Esophagus (tissue), 2 donors: ENCODE results near the gene PPM1E. TPM values are rescaled to one million over a fixed set of nuclear protein-coding genes. Genes with fewer than 3 reads are reported as not detected.
"Not testable (repeated sequence)": the region's sequence is repeated elsewhere in the genome, so short reads cannot be mapped to it uniquely, and the experiment has no call there.

Experiments used
- H3K27ac ChIP-seq, 2 donors: one replicate each; pipeline ENCODE4 v1.5.1; 2013; ENCODE audit warnings: low read depth in 2 of 2, mild to moderate bottlenecking in 2 of 2, inconsistent platforms in 1 of 2, low read length in 1 of 2, moderate library complexity in 1 of 2
- H3K27me3 ChIP-seq, 2 donors: one replicate each; pipeline ENCODE4 v1.6.1; 2013; ENCODE audit warnings: low read length in 2 of 2, control low read depth in 1 of 2, mild to moderate bottlenecking in 1 of 2; ENCODE audit not compliant: insufficient read depth in 2 of 2, control insufficient read depth in 1 of 2
- H3K36me3 ChIP-seq, 2 donors: one replicate each; pipeline ENCODE4 v1.6.1; 2013; ENCODE audit warnings: low read length in 1 of 2; ENCODE audit not compliant: control insufficient read depth in 2 of 2, insufficient read depth in 2 of 2
- H3K4me1 ChIP-seq, 2 donors: one replicate each; pipeline ENCODE4 v1.6.1; 2013; ENCODE audit warnings: low read length in 1 of 2; ENCODE audit not compliant: control insufficient read depth in 2 of 2, insufficient read depth in 2 of 2
- H3K4me3 ChIP-seq, 2 donors: one replicate each; pipeline ENCODE4 v1.5.1; 2013; ENCODE audit warnings: low read length in 2 of 2, mild to moderate bottlenecking in 2 of 2, low read depth in 1 of 2, moderate library complexity in 1 of 2
- H3K9me3 ChIP-seq, 2 donors: one replicate each; pipeline ENCODE4 v1.6.1; 2013; ENCODE audit warnings: mild to moderate bottlenecking in 2 of 2, low read depth in 1 of 2, low read length in 1 of 2, moderate library complexity in 1 of 2; ENCODE audit not compliant: control insufficient read depth in 2 of 2, insufficient read depth in 1 of 2
- WGBS, 2 donors: extraction: QIAGEN DNeasy Blood & Tissue Kit; methylation state at CpG; one replicate each; pipeline ENCODE4 v1.1.7; 2013; 5-methylcytosine and 5-hydroxymethylcytosine counted together
- polyA plus RNA-seq, 2 donors: library from polyadenylated mRNA; stranded (reverse); fragments of 200-250 nt; gene quantifications; one replicate each; pipeline ENCODE4 v1.2.3, GENCODE V29; 2013
- donor health status: healthy with polysubstance abuse.
- donor health status: Bipolar disorder and iron deficiency.

PPM1E gene
- polyA plus RNA-seq, 2 donors, result 0.02 to 0.04 TPM

DNA sequence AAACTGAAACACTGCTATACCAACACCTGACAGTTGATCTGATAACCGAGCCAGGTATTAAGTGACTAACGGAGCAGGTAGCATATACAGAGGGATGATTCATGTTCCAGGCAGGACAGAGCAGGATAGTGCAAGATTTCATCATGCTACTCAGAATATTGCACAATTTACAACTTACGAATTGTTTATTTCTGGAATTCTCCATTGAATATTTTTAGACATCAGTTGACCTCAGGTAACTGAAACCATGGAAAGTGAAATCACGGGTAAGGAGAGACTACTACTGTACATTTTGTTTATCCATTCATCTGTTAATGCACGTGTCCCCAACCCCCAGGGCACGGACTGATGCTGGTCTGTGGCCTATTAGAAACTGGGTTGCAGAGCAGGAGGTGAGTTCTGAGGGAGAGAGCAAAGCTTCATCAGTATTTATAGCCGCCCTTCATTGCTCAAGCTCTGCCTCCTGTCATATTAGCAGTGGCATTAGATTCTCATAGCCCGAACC, 14.5 kb upstream of the PPM1E start:
- Histone ChIP-seq H3K27ac (peak overlapping the region in 1 of 2 donors; percentile 60), H3K9me3 (no peaks in the 10 kb centered on the region), H3K4me3 (no peak overlapping the region), H3K27me3 (no peaks in the 10 kb centered on the region), H3K4me1 (no peaks in the 10 kb centered on the region), H3K36me3 (no peaks in the 10 kb centered on the region)
- WGBS, 2 donors, result 62 to 69% methylated on average over 8 of the region's 8 CpGs

DNA sequence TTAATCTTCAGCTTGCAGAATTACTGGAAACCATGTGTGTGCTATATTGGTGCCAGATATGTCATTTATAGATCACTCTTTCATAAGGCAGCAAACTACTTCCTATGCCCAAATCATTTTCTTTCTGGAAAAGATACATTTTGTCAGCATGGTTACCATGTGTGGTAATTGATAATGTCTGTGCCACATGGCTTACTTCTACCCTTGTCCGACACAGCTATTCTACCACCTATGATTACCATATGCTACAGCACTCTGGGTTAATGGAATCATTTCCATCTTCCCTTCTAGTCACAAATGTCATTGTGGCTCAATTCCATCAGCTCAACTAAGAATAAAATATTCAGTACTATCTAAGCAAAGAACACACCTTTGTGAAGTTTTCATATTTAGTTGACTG, 8.0 kb upstream of the PPM1E start:
- Histone ChIP-seq H3K4me3 (no peak overlapping the region), H3K36me3 (no peaks in the 10 kb centered on the region), H3K27ac (no peak overlapping the region), H3K4me1 (no peaks in the 10 kb centered on the region), H3K27me3 (no peaks in the 10 kb centered on the region), H3K9me3 (no peaks in the 10 kb centered on the region)
- 88 to 93% methylated on average over 1 of the region's 1 CpG for WGBS, 2 donors

DNA sequence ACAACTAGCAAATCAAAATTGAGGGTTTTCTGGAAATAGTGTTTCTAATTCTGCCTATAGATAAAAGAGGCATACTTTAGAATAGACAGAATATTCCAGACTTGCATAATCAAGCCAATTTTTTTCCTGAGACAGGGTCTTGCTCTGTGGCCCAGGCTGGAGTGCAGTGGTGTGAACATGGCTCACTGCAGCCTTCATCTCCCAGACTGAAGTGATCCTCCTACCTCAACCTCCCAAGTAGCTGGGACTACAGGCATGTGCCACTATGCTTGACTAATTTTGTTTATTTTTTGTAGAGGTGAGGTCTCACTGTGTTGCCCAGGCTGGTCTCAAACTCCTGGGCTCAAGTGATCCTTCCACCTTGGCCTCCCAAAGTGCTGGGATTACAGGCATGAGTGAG, 6.0 kb upstream of the PPM1E start:
- H3K4me1 ChIP-seq, H3K27ac ChIP-seq: not testable (repeated sequence)

DNA sequence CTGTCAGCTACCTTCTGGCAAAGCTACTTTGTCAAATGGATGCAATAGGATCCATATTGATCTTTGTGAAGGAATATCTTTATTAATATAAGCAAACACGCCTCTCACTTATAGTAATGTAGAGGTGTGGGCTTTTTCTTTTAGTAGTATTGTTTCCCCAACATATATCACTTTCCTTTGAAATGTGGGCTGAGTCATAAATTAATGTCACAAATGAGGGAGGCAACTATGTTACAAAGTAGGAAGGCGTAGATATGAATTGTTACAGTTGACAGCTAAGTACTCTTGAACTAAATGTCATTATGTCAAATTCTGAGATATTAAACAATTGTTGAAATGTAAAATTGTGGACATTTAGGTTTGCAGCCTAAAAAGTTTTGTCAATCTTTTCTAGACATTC, 2.6 kb upstream of the PPM1E start:
- Histone ChIP-seq H3K4me3 (no peak overlapping the region), H3K27me3 (no peaks in the 10 kb centered on the region), H3K9me3 (no peaks in the 10 kb centered on the region), H3K36me3 (no peaks in the 10 kb centered on the region), H3K4me1 (peaks cover 0 to 12% of the 10 kb centered on the region in 2 donors), H3K27ac (no peak overlapping the region)
- 39 to 43% methylated on average over 2 of the region's 2 CpGs for WGBS, 2 donors

More for the DNA sequence above, 6.0 kb upstream of the PPM1E start:
- not testable (repeated sequence) for H3K9me3 ChIP-seq, H3K27me3 ChIP-seq, H3K4me3 ChIP-seq, H3K36me3 ChIP-seq

DNA sequence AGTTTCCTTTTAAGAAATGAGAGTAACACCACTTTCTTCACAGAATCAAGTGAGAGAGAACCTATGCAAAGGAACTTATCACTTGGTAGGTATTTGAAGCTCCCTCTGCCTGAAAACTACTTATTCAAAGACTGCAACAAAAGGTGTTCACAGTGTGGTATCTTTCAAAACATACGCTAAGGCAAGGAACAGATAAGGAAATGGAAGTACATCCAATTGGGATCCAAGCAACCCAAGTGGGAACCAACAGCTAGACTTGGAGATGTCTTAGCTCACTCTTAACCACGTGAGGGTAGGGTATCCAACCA, 431 bp upstream of the PPM1E start:
- 24 to 26% methylated on average over 2 of the region's 2 CpGs for whole genome bisulfite sequencing, 2 donors
- no peaks in the 10 kb centered on the region for H3K27me3 ChIP-seq
- H3K36me3 ChIP-seq, result no peaks in the 10 kb centered on the region
- H3K4me3 ChIP-seq, result peak overlapping the region in 1 of 2 donors; percentile 66
- H3K27ac ChIP-seq, result no peak overlapping the region
- H3K9me3 ChIP-seq, result no peaks in the 10 kb centered on the region
- peaks cover 0 to 12% of the 10 kb centered on the region in 2 donors for H3K4me1 ChIP-seq

DNA sequence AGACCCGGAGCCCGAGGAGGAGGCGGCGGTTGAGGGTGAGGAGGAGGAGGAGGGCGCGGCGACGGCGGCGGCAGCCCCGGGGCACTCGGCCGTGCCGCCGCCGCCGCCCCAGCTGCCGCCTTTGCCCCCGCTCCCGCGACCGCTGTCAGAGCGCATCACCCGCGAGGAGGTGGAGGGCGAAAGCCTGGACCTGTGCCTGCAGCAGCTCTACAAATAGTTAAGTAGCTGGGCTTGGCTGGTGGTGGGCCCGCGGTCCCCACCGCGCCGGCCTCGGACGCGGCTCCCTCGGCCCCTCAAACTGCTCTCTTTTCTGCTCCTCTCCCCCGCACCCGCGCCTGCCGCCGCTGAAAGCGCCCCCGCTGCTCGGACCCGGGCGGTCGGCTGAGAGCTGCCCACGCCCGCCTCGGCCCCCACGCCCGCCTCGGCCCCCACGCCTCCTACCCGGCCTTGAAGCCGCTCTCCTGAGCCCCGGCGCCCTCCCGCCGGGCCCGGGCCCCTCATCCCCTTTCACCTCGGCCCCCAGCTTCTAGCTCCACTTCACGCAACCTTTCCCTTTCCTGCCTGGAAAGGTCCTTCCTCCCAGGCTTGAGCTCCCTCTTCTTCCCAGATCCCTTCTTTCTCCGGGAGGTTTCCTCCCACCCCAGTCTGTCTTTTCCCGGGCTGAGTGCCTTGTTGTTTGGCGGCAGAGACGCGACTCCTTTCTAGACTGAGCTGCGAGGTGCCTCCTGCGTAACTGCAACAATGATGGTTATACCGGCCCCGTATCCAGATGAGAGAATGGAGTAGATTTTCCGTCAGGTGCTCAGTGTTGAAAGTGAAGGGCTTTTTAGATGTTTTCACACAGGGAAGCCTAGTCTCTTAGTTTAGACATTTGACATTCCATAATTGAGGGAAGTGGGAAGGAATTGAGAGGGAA, 850 bp downstream of the PPM1E start:
- H3K36me3 ChIP-seq, result no peaks in the 10 kb centered on the region
- H3K4me3 ChIP-seq, result peak overlapping the region; percentile 47 to 66
- H3K4me1 ChIP-seq, result peaks cover 0 to 12% of the 10 kb centered on the region in 2 donors
- no peak overlapping the region for H3K27ac ChIP-seq
- H3K9me3 ChIP-seq, result no peaks in the 10 kb centered on the region
- peaks cover 5 to 6% of the 10 kb centered on the region in 2 donors for H3K27me3 ChIP-seq
- WGBS, 2 donors, result 2% methylated on average over 43 to 72 of the region's 72 CpGs

DNA sequence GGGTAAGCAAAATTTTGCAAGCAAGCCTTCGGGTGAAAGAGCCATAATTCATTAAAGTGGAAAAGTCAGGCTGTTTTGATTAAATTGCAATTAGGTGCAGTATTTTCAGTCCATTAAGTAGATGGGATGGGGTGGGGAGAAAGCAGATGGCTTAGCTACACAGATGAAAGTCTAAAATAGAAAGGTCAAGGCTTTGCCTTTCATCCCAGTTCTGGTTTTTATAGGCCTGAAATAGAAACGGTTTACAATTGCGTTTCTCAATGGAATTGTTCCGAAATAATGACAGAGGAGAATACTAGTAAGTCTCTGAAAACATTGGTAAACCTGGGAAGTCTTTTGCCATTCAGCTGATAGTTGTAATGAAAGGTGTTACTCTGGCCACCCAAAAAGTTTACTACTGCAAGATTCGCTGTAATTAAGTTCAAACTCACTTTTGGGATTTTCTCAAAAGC, 1.5 kb downstream of the PPM1E start:
- Histone ChIP-seq H3K9me3 (no peaks in the 10 kb centered on the region), H3K27ac (no peak overlapping the region), H3K27me3 (peaks cover 5 to 6% of the 10 kb centered on the region in 2 donors), H3K36me3 (no peaks in the 10 kb centered on the region), H3K4me3 (peak overlapping the region in 1 of 2 donors; percentile 66), H3K4me1 (peaks cover 0 to 12% of the 10 kb centered on the region in 2 donors)
- 50 to 58% methylated on average over 5 of the region's 5 CpGs for WGBS, 2 donors

DNA sequence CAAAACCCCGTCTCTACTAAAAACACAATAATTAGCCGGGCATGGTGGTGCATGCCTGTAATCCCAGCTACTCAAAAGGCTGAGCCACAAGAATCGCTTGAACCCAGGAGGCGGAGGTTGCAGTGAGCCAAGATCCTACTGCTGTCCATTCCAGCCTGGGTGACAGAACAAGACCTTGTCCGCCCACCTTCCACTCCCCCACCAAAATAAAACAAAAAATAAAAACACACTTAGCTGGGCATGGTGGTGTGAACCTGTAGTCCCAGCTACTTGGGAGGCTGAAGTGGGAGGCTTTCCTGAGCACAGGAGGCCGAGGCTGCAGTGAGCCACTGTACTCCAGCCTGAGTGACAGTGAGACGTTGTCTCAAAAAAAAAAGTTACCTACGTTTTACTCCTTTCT, 3.2 kb downstream of the PPM1E start:
- Histone ChIP-seq H3K36me3 (no peaks in the 10 kb centered on the region), H3K4me3 (no peak overlapping the region), H3K27ac (no peak overlapping the region), H3K9me3 (no peaks in the 10 kb centered on the region), H3K4me1 (peaks cover 0 to 12% of the 10 kb centered on the region in 2 donors), H3K27me3 (peaks cover 5 to 6% of the 10 kb centered on the region in 2 donors)
- 87 to 88% methylated on average over 8 of the region's 8 CpGs for WGBS, 2 donors

DNA sequence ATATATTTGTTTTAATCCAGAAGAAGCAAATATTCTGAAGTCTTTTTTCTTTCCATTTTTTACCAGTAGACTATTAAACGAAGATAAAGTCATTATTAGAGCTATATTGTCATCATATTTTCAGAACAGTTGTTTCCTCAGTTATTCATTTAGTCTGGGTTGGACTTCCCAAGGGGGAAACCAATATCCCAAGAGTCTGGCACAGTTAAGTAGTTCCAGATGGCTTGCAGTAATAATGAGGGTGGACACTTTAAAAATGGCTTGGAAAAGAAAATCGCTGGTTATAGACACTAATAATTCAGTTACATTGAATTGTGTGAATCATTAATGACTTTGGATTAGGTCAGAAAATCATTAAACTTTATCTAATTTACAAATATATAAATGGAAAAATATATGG, 3.9 kb downstream of the PPM1E start:
- no peak overlapping the region for H3K4me3 ChIP-seq
- H3K9me3 ChIP-seq, result no peaks in the 10 kb centered on the region
- H3K27me3 ChIP-seq, result peaks cover 5 to 6% of the 10 kb centered on the region in 2 donors
- H3K27ac ChIP-seq, result no peak overlapping the region
- no peaks in the 10 kb centered on the region for H3K36me3 ChIP-seq
- 64 to 76% methylated on average over 2 of the region's 2 CpGs for WGBS, 2 donors
- H3K4me1 ChIP-seq, result peaks cover 0 to 12% of the 10 kb centered on the region in 2 donors

DNA sequence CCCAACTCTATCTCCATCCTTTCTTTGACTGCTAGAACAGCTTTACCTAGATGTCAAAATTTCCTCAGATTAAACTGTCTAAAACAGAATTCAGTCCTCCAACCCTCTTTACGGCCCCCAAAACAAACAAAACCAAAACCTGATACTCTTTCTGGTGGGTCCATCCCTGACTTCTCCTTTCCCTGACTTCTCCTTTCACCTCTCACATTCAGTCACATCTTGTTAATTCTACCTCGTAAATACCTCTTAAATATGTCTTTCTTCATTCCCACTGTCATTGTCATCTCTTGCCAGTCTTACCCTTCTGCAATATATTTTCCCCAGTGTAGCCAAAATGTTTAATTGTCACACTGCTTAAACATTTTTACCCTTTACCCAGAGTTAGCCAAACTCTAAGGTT, 4.6 kb downstream of the PPM1E start:
- 85% methylated on average over 2 of the region's 2 CpGs for WGBS, 2 donors
- Histone ChIP-seq H3K4me1 (peaks cover 0 to 12% of the 10 kb centered on the region in 2 donors), H3K27me3 (peaks cover 5 to 6% of the 10 kb centered on the region in 2 donors), H3K4me3 (no peak overlapping the region), H3K27ac (no peak overlapping the region), H3K9me3 (no peaks in the 10 kb centered on the region), H3K36me3 (no peaks in the 10 kb centered on the region)
